H9 (cell line): Measurements from ENCODE around the gene UNC5C. TPM values are rescaled to one million over a fixed set of nuclear protein-coding genes. Genes with fewer than 3 reads are reported as not detected.

Experiments used
- DNase-seq: peaks from one replicate; pipeline ENCODE4 v3.0.0-alpha.2; 2017
- H2AFZ ChIP-seq: one replicate; pipeline ENCODE4 v1.6.1; 2013; ENCODE audit warnings: mild to moderate bottlenecking, low read length, control low read depth, moderate library complexity
- H2AK5ac ChIP-seq: 2 replicates; pipeline ENCODE4 v1.6.1; 2013; ENCODE audit warnings: low read length, control low read depth, mixed read lengths; ENCODE audit not compliant: insufficient read length
- H2BK120ac ChIP-seq: one replicate; pipeline ENCODE4 v1.6.1; 2013; ENCODE audit warnings: low read depth, mild to moderate bottlenecking, low read length, control low read depth, inconsistent platforms; ENCODE audit not compliant: poor library complexity, severe bottlenecking
- H2BK12ac ChIP-seq: 2 replicates; pipeline ENCODE4 v1.6.1; 2013; ENCODE audit warnings: low read length, control low read depth, mixed read lengths, low read depth; ENCODE audit not compliant: insufficient read length
- H2BK15ac ChIP-seq: 2 replicates; pipeline ENCODE4 v1.6.1; 2013; ENCODE audit warnings: low read depth, low read length, control low read depth
- H2BK20ac ChIP-seq: one replicate; pipeline ENCODE4 v1.6.1; 2013; ENCODE audit warnings: low read depth, mild to moderate bottlenecking, low read length, control low read depth, inconsistent platforms; ENCODE audit not compliant: poor library complexity, severe bottlenecking
- H2BK5ac ChIP-seq: 2 replicates; pipeline ENCODE4 v1.6.1; 2013; ENCODE audit warnings: low read length, control low read depth, mixed read lengths; ENCODE audit not compliant: insufficient read length
- H3K14ac ChIP-seq: 2 replicates; pipeline ENCODE4 v1.6.1; 2013; ENCODE audit warnings: low read length, control low read depth; ENCODE audit not compliant: insufficient read depth
- H3K18ac ChIP-seq: 2 replicates; pipeline ENCODE4 v1.6.1; 2013; ENCODE audit warnings: low read depth, mild to moderate bottlenecking, mixed read lengths, low read length, control low read depth; ENCODE audit not compliant: insufficient read length
- H3K23ac ChIP-seq: 2 replicates; pipeline ENCODE4 v1.6.1; 2013; ENCODE audit warnings: low read length, control low read depth, mixed read lengths, low read depth; ENCODE audit not compliant: insufficient read length
- H3K23me2 ChIP-seq: 2 replicates; pipeline ENCODE4 v1.6.1; 2013; ENCODE audit warnings: low read depth, mild to moderate bottlenecking, mixed read lengths, low read length, control low read depth; ENCODE audit not compliant: insufficient read length, poor library complexity, severe bottlenecking
- H3K27ac ChIP-seq: 2 replicates; pipeline ENCODE4 v1.5.1; 2013; ENCODE audit warnings: low read length, control low read depth, mixed read lengths, low read depth; ENCODE audit not compliant: insufficient read length
- H3K27me3 ChIP-seq: 2 replicates; pipeline ENCODE4 v1.6.1; 2013; ENCODE audit warnings: low read length, control low read depth, inconsistent platforms; ENCODE audit not compliant: insufficient read depth
- H3K4ac ChIP-seq: 2 replicates; pipeline ENCODE4 v1.6.1; 2013; ENCODE audit warnings: low read depth, mild to moderate bottlenecking, control low read depth, inconsistent platforms, low read length, moderate library complexity
- H3K4me1 ChIP-seq: 2 replicates; pipeline ENCODE4 v1.6.1; 2013; ENCODE audit warnings: low read length, control low read depth, inconsistent platforms; ENCODE audit not compliant: insufficient read depth
- H3K4me2 ChIP-seq: 2 replicates; pipeline ENCODE4 v1.6.1; 2013; ENCODE audit warnings: low read length, control low read depth, mixed read lengths; ENCODE audit not compliant: insufficient read length, insufficient read depth
- H3K56ac ChIP-seq: 2 replicates; pipeline ENCODE4 v1.6.1; 2013; ENCODE audit warnings: low read depth, mild to moderate bottlenecking, mixed read lengths, low read length, control low read depth; ENCODE audit not compliant: insufficient read length
- H3K79me1 ChIP-seq: 2 replicates; pipeline ENCODE4 v1.6.1; 2013; ENCODE audit warnings: low read depth, mild to moderate bottlenecking, moderate library complexity, low read length, control low read depth, inconsistent platforms; ENCODE audit not compliant: insufficient read depth, poor library complexity, severe bottlenecking
- H3K79me2 ChIP-seq: 2 replicates; pipeline ENCODE4 v1.6.1; 2013; ENCODE audit warnings: low read length, control low read depth, inconsistent platforms; ENCODE audit not compliant: insufficient read depth
- H3K9ac ChIP-seq: 2 replicates; pipeline ENCODE4 v1.6.1; 2013; ENCODE audit warnings: low read length, control low read depth, mixed read lengths; ENCODE audit not compliant: insufficient read length; ENCODE audit errors: extremely low read depth
- H3K9me3 ChIP-seq: one replicate; pipeline ENCODE4 v1.6.1; 2013; ENCODE audit warnings: low read depth, low read length, inconsistent platforms; ENCODE audit not compliant: control insufficient read depth
- H3T11ph ChIP-seq: one replicate; pipeline ENCODE4 v1.6.1; 2013; ENCODE audit warnings: mild to moderate bottlenecking, low read length, control low read depth, inconsistent platforms
- H4K20me1 ChIP-seq: one replicate; pipeline ENCODE4 v1.6.1; 2013; ENCODE audit not compliant: control insufficient read depth, insufficient read length, insufficient read depth
- H4K5ac ChIP-seq: 2 replicates; pipeline ENCODE4 v1.6.1; 2013; ENCODE audit warnings: low read depth, mild to moderate bottlenecking, mixed read lengths, low read length, control low read depth; ENCODE audit not compliant: insufficient read length
- H4K8ac ChIP-seq: replicated peaks from 2 replicates; pipeline ENCODE4 v1.6.1; 2013; ENCODE audit warnings: low read length, control low read depth, mixed read lengths, low read depth; ENCODE audit not compliant: insufficient read length
- H4K91ac ChIP-seq: 2 replicates; pipeline ENCODE4 v1.6.1; 2013; ENCODE audit warnings: low read depth, mild to moderate bottlenecking, moderate library complexity, mixed read lengths, low read length, control low read depth; ENCODE audit not compliant: insufficient read length
- H3K27ac Mint-ChIP-seq, 3 experiments: 2 replicates in 2 of 3; 3 replicates in 1 of 3; pipeline ENCODE4 v1.8.0; 2020 to 2021; ENCODE audit warnings: mixed read lengths in 3 of 3, mild to moderate bottlenecking in 1 of 3, moderate library complexity in 1 of 3
- H3K27me3 Mint-ChIP-seq: 2 replicates; pipeline ENCODE4 v1.8.0; 2021; ENCODE audit warnings: low read depth, mild to moderate bottlenecking, moderate library complexity, mixed read lengths
- H3K36me3 Mint-ChIP-seq, 3 experiments: 2 replicates in 2 of 3; 3 replicates in 1 of 3; pipeline ENCODE4 v1.8.0; 2020 to 2021; ENCODE audit warnings: low read depth in 3 of 3, mixed read lengths in 3 of 3; ENCODE audit not compliant: insufficient read depth in 1 of 3
- H3K4me1 Mint-ChIP-seq, 2 experiments: 2 replicates each; pipeline ENCODE4 v1.8.0; 2020; ENCODE audit warnings: mixed read lengths in 2 of 2
- H3K4me3 Mint-ChIP-seq, 2 experiments: 2 replicates in 1 of 2; 3 replicates in 1 of 2; pipeline ENCODE4 v1.8.0; 2020 to 2021; ENCODE audit warnings: mild to moderate bottlenecking in 2 of 2, mixed read lengths in 2 of 2, moderate library complexity in 1 of 2
- H3K9me3 Mint-ChIP-seq, 2 experiments: 2 replicates in 1 of 2; 3 replicates in 1 of 2; pipeline ENCODE4 v1.8.0; 2020; ENCODE audit warnings: mild to moderate bottlenecking in 2 of 2, mixed read lengths in 2 of 2, moderate library complexity in 1 of 2
- CTCF ChIP-seq: fragments of 200-600 bp; sonication (generic); conservative IDR thresholded peaks from 3 replicates; pipeline ENCODE4 v1.8.0; 2021; ENCODE audit warnings: antibody characterized with exemption, mild to moderate bottlenecking
- WGBS: extraction: QIAGEN DNeasy Blood & Tissue Kit; methylation state at CpG from one replicate; pipeline ENCODE4 v1.1.7; 2013; ENCODE audit warnings: missing lambda C conversion rate, low lambda C conversion rate, mixed read lengths; ENCODE audit not compliant: insufficient read length; ENCODE audit errors: extremely low coverage; 5-methylcytosine and 5-hydroxymethylcytosine counted together
- total RNA-seq: library from RNA; stranded (reverse); gene quantifications from 2 replicates; pipeline ENCODE4 v1.2.1, GENCODE V29; 2021

Gene UNC5C
- total RNA-seq, 1 experiment from 2014 or later = not detected

- no peak overlapping the region for H2BK20ac ChIP-seq
- Mint-ChIP-seq H3K4me1 (no peaks in the 10 kb centered on the region), H3K9me3 (no peaks in the 10 kb centered on the region), H3K36me3 (no peaks in the 10 kb centered on the region), H3K27ac (no peak overlapping the region), H3K27me3 (no peaks in the 10 kb centered on the region), H3K4me3 (no peak overlapping the region)
- H4K20me1 ChIP-seq = no peaks in the 10 kb centered on the region
- no peak overlapping the region for H3K23ac ChIP-seq
- H2AK5ac ChIP-seq = no peak overlapping the region
- no CpG with 5 or more reads among the region's 7 CpGs for WGBS
- H3K18ac ChIP-seq = no peak overlapping the region
- H3K14ac ChIP-seq = no peak overlapping the region
- no peaks in the 10 kb centered on the region for H3K9me3 ChIP-seq
- TF ChIP-seq CTCF = no peak
- no peak for DNase-seq
- H3K4ac ChIP-seq = no peak overlapping the region
- H4K5ac ChIP-seq = no peak overlapping the region
- H4K91ac ChIP-seq = no peak overlapping the region
- no peak overlapping the region for H4K8ac ChIP-seq
- H3K56ac ChIP-seq = no peak overlapping the region
- no peaks in the 10 kb centered on the region for H3K23me2 ChIP-seq
- H2BK12ac ChIP-seq = no peak overlapping the region
- no peak overlapping the region for H2AFZ ChIP-seq
- no peak overlapping the region for H2BK120ac ChIP-seq
- no peaks in the 10 kb centered on the region for H3K79me1 ChIP-seq
- H3T11ph ChIP-seq = no peak overlapping the region
- no peak overlapping the region for H2BK15ac ChIP-seq
- H3K27me3 ChIP-seq = no peaks in the 10 kb centered on the region
- H2BK5ac ChIP-seq = no peak overlapping the region
- H3K9ac ChIP-seq = no peak overlapping the region
- H3K27ac ChIP-seq = no peak overlapping the region
- no peaks in the 10 kb centered on the region; the same call in 1 of the 2 replicates for H3K4me1 ChIP-seq
- H3K79me2 ChIP-seq = no peaks in the 10 kb centered on the region
- no peak overlapping the region for H3K4me2 ChIP-seq
These were observed 126.3 kb downstream of the UNC5C start for GRCh38 chr4:95422436-95422835.
